Measurements from ENCODE around the gene TSPO2.

The TSPO2 gene

GRCh38 chr6:41036186-41036585, 6.1 kb upstream of the TSPO2 start:
- Histone ChIP-seq H3F3A (ENCODE audit: insufficient read depth, low read length) (no peaks in the 10 kb centered on the region), H3K9me3 (ENCODE audit: low read length) (no peaks in the 10 kb centered on the region), H2AFZ (ENCODE audit: low read length) (no peak overlapping the region), H3K79me2 (ENCODE audit: insufficient read depth, low read length) (no peaks in the 10 kb centered on the region), H3K4me2 (ENCODE audit: low read length) (no peak overlapping the region), H3K27me3 (ENCODE audit: insufficient read depth, low read length) (no peaks in the 10 kb centered on the region), H3K27ac (ENCODE audit: low read depth, low read length, poor library complexity, severe bottlenecking) (no peak overlapping the region), H3K9me2 (ENCODE audit: low read depth, low read length) (no peaks in the 10 kb centered on the region), H3K9ac (ENCODE audit: low read length) (no peak overlapping the region), H3K36me3 (ENCODE audit: insufficient read depth, low read length) (no peaks in the 10 kb centered on the region), H4K20me1 (ENCODE audit: insufficient read depth, low read length) (no peaks in the 10 kb centered on the region), H3K4me3 (ENCODE audit: low read depth, low read length, poor library complexity, severe bottlenecking) (no peak overlapping the region), H3K4me1 (ENCODE audit: insufficient read depth, low read length, severe bottlenecking) (no peaks in the 10 kb centered on the region)
- TF ChIP-seq, protein P1, sequence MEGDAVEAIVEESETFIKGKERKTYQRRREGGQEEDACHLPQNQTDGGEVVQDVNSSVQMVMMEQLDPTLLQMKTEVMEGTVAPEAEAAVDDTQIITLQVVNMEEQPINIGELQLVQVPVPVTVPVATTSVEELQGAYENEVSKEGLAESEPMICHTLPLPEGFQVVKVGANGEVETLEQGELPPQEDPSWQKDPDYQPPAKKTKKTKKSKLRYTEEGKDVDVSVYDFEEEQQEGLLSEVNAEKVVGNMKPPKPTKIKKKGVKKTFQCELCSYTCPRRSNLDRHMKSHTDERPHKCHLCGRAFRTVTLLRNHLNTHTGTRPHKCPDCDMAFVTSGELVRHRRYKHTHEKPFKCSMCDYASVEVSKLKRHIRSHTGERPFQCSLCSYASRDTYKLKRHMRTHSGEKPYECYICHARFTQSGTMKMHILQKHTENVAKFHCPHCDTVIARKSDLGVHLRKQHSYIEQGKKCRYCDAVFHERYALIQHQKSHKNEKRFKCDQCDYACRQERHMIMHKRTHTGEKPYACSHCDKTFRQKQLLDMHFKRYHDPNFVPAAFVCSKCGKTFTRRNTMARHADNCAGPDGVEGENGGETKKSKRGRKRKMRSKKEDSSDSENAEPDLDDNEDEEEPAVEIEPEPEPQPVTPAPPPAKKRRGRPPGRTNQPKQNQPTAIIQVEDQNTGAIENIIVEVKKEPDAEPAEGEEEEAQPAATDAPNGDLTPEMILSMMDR (IDR thresholded peaks at IDR 0.05; ENCODE audit: low read length): no peak
- TF ChIP-seq EZH2 (IDR thresholded peaks at IDR 0.05; ENCODE audit: borderline replicate concordance, low read length): no peak

- Histone ChIP-seq H3K9me3 (ENCODE audit: low read length) (no peaks in the 10 kb centered on the region), H3K79me2 (ENCODE audit: insufficient read depth, low read length) (no peaks in the 10 kb centered on the region), H3K27me3 (ENCODE audit: insufficient read depth, low read length) (no peaks in the 10 kb centered on the region), H3K4me1 (ENCODE audit: insufficient read depth, low read length, severe bottlenecking) (no peaks in the 10 kb centered on the region), H3K4me2 (ENCODE audit: low read length) (no peak overlapping the region), H3K27ac (ENCODE audit: low read depth, low read length, poor library complexity, severe bottlenecking) (no peak overlapping the region), H3K4me3 (ENCODE audit: low read depth, low read length, poor library complexity, severe bottlenecking) (no peak overlapping the region), H3F3A (ENCODE audit: insufficient read depth, low read length) (no peaks in the 10 kb centered on the region), H2AFZ (ENCODE audit: low read length) (no peak overlapping the region), H3K9me2 (ENCODE audit: low read depth, low read length) (no peaks in the 10 kb centered on the region), H3K36me3 (ENCODE audit: insufficient read depth, low read length) (no peaks in the 10 kb centered on the region), H3K9ac (ENCODE audit: low read length) (no peak overlapping the region), H4K20me1 (ENCODE audit: insufficient read depth, low read length) (no peaks in the 10 kb centered on the region)
- TF ChIP-seq EZH2 (IDR thresholded peaks at IDR 0.05; ENCODE audit: borderline replicate concordance, low read length): no peak
- TF ChIP-seq, protein P1 (IDR thresholded peaks at IDR 0.05; ENCODE audit: low read length): no peak
These were observed 5.7 kb upstream of the TSPO2 start for GRCh38 chr6:41036601-41037000.

DNA sequence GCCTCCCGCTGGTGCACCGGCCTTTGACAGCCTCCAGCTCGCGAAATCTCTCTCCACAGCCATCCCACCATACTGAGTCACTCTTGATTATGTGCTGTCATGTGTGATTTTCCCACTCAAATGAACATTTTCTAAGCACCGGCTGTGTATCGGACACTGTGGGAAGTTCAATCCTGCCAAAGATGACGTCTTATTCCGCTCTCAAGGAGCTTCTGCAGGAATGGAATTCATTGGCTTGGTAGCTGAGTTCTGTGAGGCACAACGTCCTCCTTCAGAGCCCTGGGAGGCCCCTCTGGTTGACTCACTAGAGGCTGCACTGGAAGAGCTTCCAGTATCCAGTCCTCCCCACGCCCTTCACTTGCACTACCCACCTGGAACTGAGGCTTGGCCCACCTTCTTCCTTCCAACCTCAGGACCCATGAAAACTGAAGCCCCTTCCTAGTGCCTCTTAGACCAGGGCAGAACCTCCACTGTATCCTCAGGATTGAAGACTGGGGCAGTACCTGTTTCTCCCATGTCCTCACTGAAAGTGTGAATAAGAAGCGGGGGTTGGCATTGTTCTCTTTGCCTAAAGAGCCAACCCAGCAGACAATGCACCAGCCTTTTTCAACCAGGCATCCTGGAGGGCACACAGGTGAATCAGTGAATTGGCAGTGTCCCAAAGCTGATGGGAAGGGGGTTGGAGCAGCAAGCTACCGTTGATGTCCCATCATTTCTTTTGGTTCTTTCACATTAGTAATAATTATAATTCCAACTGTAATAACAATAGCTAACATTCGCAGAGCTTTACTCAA, 5.0 kb upstream of the TSPO2 start:
- H4K20me1 ChIP-seq (ENCODE audit: insufficient read depth, low read length): no peaks in the 10 kb centered on the region
- H3K4me2 ChIP-seq (ENCODE audit: low read length): no peak overlapping the region
- no peaks in the 10 kb centered on the region for H3K9me3 ChIP-seq (ENCODE audit: low read length)
- no peaks in the 10 kb centered on the region for H3K4me1 ChIP-seq (ENCODE audit: insufficient read depth, low read length, severe bottlenecking)
- no peak overlapping the region for H3K9ac ChIP-seq (ENCODE audit: low read length)
- no peak for TF ChIP-seq EZH2 (IDR thresholded peaks at IDR 0.05; ENCODE audit: borderline replicate concordance, low read length)
- TF ChIP-seq, protein P1 (IDR thresholded peaks at IDR 0.05; ENCODE audit: low read length): no peak
- no peaks in the 10 kb centered on the region for H3K27me3 ChIP-seq (ENCODE audit: insufficient read depth, low read length)
- no peak overlapping the region for H2AFZ ChIP-seq (ENCODE audit: low read length)
- no peaks in the 10 kb centered on the region for H3K9me2 ChIP-seq (ENCODE audit: low read depth, low read length)
- H3K27ac ChIP-seq (ENCODE audit: low read depth, low read length, poor library complexity, severe bottlenecking): no peak overlapping the region
- H3F3A ChIP-seq (ENCODE audit: insufficient read depth, low read length): no peaks in the 10 kb centered on the region
- H3K4me3 ChIP-seq (ENCODE audit: low read depth, low read length, poor library complexity, severe bottlenecking): no peak overlapping the region
- no peaks in the 10 kb centered on the region for H3K79me2 ChIP-seq (ENCODE audit: insufficient read depth, low read length)
- H3K36me3 ChIP-seq (ENCODE audit: insufficient read depth, low read length): no peaks in the 10 kb centered on the region
